Stimulated activated CD4-positive, alpha-beta T cell treated with anti-CD3 and anti-CD28 coated beads, Interleukin-1b, Interleukin-23, amount 100 ng/mL, for 24 hours (primary cell): ENCODE measurements around the gene RAB31.

Source experiments
- DNase-seq, 4 experiments: peaks; one replicate each; pipeline ENCODE4 v3.0.0-alpha.2; 2020; ENCODE audit warnings: low read depth in 4 of 4, low spot score in 1 of 4

RAB31 gene

GRCh38 chr18:9691235-9691634 is 16.9 kb upstream of the RAB31 start:
- DNase-seq = no peak

- DNase-seq = no peak
These were observed 13.9 kb upstream of the RAB31 start for GRCh38 chr18:9694174-9694573.

GRCh38 chr18:9694952-9695495 is 13.1 kb upstream of the RAB31 start:
- no peak for DNase-seq

GRCh38 chr18:9695605-9696004 is 12.5 kb upstream of the RAB31 start:
- no peak for DNase-seq

- no peak for DNase-seq
These were observed 12.0 kb upstream of the RAB31 start for GRCh38 chr18:9696112-9696511.

GRCh38 chr18:9696701-9697100 is 11.4 kb upstream of the RAB31 start:
- DNase-seq = no peak

GRCh38 chr18:9697121-9697520 is 11.0 kb upstream of the RAB31 start:
- DNase-seq = no peak

GRCh38 chr18:9698497-9698896 is 9.6 kb upstream of the RAB31 start:
- no peak for DNase-seq

- DNase-seq = no peak
These were observed 7.8 kb upstream of the RAB31 start for GRCh38 chr18:9700261-9700796.

GRCh38 chr18:9701609-9702349 is 6.3 kb upstream of the RAB31 start:
- no peak for DNase-seq

- no peak for DNase-seq
These were observed 3.6 kb upstream of the RAB31 start for GRCh38 chr18:9704233-9705118.

GRCh38 chr18:9705183-9705829 is 2.8 kb upstream of the RAB31 start:
- DNase-seq = no peak

GRCh38 chr18:9706081-9706935 is 1.8 kb upstream of the RAB31 start:
- DNase-seq = no peak

GRCh38 chr18:9707381-9708056 is 582 bp upstream of the RAB31 start:
- DNase-seq = no peak

- DNase-seq = no peak
These were observed 568 bp downstream of the RAB31 start for GRCh38 chr18:9708434-9709303.

- no peak for DNase-seq
These were observed 1.3 kb downstream of the RAB31 start for GRCh38 chr18:9709304-9709877.

GRCh38 chr18:9710037-9710436 is 1.9 kb downstream of the RAB31 start:
- no peak for DNase-seq

- DNase-seq = no peak
These were observed 3.4 kb downstream of the RAB31 start for GRCh38 chr18:9711361-9712129.
